HepG2 (cell line): Measurements from ENCODE around the gene CELSR2. TPM values are rescaled to one million over a fixed set of nuclear protein-coding genes. Genes with fewer than 3 reads are reported as not detected.

Experiments
- ATF5 ChIP-seq: sonication (generic); formaldehyde crosslinking; IDR thresholded peaks from 2 replicates; pipeline ENCODE4 v1.4.0; 2020; ENCODE audit warnings: mild to moderate bottlenecking, low read depth, missing genetic modification reagents
- BORCS8-MEF2B ChIP-seq: sonication (generic); formaldehyde crosslinking; IDR thresholded peaks from 2 replicates; pipeline ENCODE4 v1.8.0; 2022; ENCODE audit warnings: mild to moderate bottlenecking, missing genetic modification reagents
- DPF2 ChIP-seq: sonication (generic); formaldehyde crosslinking; IDR thresholded peaks from 2 replicates; pipeline ENCODE4 v1.4.0; 2020; ENCODE audit warnings: mild to moderate bottlenecking, low read depth, missing genetic modification reagents, borderline replicate concordance
- FOXJ3 ChIP-seq: sonication (generic); formaldehyde crosslinking; IDR thresholded peaks from 2 replicates; pipeline ENCODE4 v1.4.0; 2020; ENCODE audit warnings: missing genetic modification reagents, mild to moderate bottlenecking, borderline replicate concordance
- JUN ChIP-seq: sonication (generic); formaldehyde crosslinking; IDR thresholded peaks from 2 replicates; pipeline ENCODE4 v1.4.0; 2020; ENCODE audit warnings: mild to moderate bottlenecking, missing genetic modification reagents
- KAT7 ChIP-seq: IDR thresholded peaks from 2 replicates; pipeline ENCODE4 v1.6.1; 2018; ENCODE audit warnings: borderline replicate concordance, missing compliant biosample characterization
- KLF13 ChIP-seq: sonication (generic); formaldehyde crosslinking; IDR thresholded peaks from 2 replicates; pipeline ENCODE4 v1.4.0; 2020; ENCODE audit warnings: mild to moderate bottlenecking, missing genetic modification reagents
- MEIS2 ChIP-seq: sonication (generic); formaldehyde crosslinking; IDR thresholded peaks from 2 replicates; pipeline ENCODE4 v1.9.0; 2021; ENCODE audit warnings: mild to moderate bottlenecking, missing genetic modification reagents
- REXO4 ChIP-seq: sonication (generic); formaldehyde crosslinking; IDR thresholded peaks from 2 replicates; pipeline ENCODE4 v1.8.0; 2022; ENCODE audit warnings: missing genetic modification reagents, mild to moderate bottlenecking, borderline replicate concordance
- RNF2 ChIP-seq: fragments of 450-650 bp; conservative IDR thresholded peaks from 2 replicates; pipeline ENCODE4 v1.6.1; 2016; ENCODE audit warnings: low read depth
- SP2 ChIP-seq: sonication (generic); formaldehyde crosslinking; IDR thresholded peaks from 2 replicates; pipeline ENCODE4 v1.5.1; 2020; ENCODE audit warnings: mild to moderate bottlenecking, missing genetic modification reagents
- SP4 ChIP-seq: sonication (generic); formaldehyde crosslinking; IDR thresholded peaks from 2 replicates; pipeline ENCODE4 v1.8.1; 2023; ENCODE audit warnings: mild to moderate bottlenecking, missing genetic modification reagents
- TBX2 ChIP-seq: sonication (generic); formaldehyde crosslinking; IDR thresholded peaks from 2 replicates; pipeline ENCODE4 v1.5.0; 2020; ENCODE audit warnings: missing genetic modification reagents, mild to moderate bottlenecking, borderline replicate concordance
- TBX3 ChIP-seq: fragments of 450-650 bp; IDR thresholded peaks from 2 replicates; pipeline ENCODE4 v1.6.1; 2017; ENCODE audit warnings: antibody characterized with exemption, mild to moderate bottlenecking, inconsistent platforms, borderline replicate concordance
- THAP11 ChIP-seq: IDR thresholded peaks from 2 replicates; pipeline ENCODE4 v1.6.1; 2016; ENCODE audit warnings: missing biosample characterization, missing genetic modification reagents
- ZBTB49 ChIP-seq: sonication (generic); formaldehyde crosslinking; IDR thresholded peaks from 2 replicates; pipeline ENCODE4 v1.4.0; 2020; ENCODE audit warnings: missing genetic modification reagents, borderline replicate concordance
- ZC3H4 ChIP-seq: sonication (generic); formaldehyde crosslinking; IDR thresholded peaks from 2 replicates; pipeline ENCODE4 v1.4.0; 2020; ENCODE audit warnings: missing genetic modification reagents, borderline replicate concordance
- ZNF17 ChIP-seq: sonication (generic); formaldehyde crosslinking; IDR thresholded peaks from 2 replicates; pipeline ENCODE4 v1.5.0; 2020; ENCODE audit warnings: mild to moderate bottlenecking, missing genetic modification reagents
- ZNF180 ChIP-seq: sonication (generic); formaldehyde crosslinking; IDR thresholded peaks from 2 replicates; pipeline ENCODE4 v1.4.0; 2020; ENCODE audit warnings: low read depth, missing genetic modification reagents, borderline replicate concordance
- ZNF350 ChIP-seq: sonication (generic); formaldehyde crosslinking; IDR thresholded peaks from 2 replicates; pipeline ENCODE4 v1.4.0; 2020; ENCODE audit warnings: mild to moderate bottlenecking, low read depth, missing genetic modification reagents, borderline replicate concordance
- ZNF530 ChIP-seq: sonication (generic); formaldehyde crosslinking; IDR thresholded peaks from 2 replicates; pipeline ENCODE4 v1.5.0; 2020; ENCODE audit warnings: low read depth, mild to moderate bottlenecking, missing genetic modification reagents
- ZNF557 ChIP-seq: sonication (generic); formaldehyde crosslinking; IDR thresholded peaks from 2 replicates; pipeline ENCODE4 v1.4.0; 2020; ENCODE audit warnings: missing genetic modification reagents
- ZNF589 ChIP-seq: sonication (generic); formaldehyde crosslinking; conservative IDR thresholded peaks from 2 replicates; pipeline ENCODE4 v1.8.0; 2022; ENCODE audit warnings: mild to moderate bottlenecking, moderate library complexity, missing genetic modification reagents
- ZNF639 ChIP-seq: conservative IDR thresholded peaks from 2 replicates; pipeline ENCODE4 v1.6.1; 2018; ENCODE audit warnings: missing genetic modification reagents
- ZNF652 ChIP-seq: IDR thresholded peaks from 2 replicates; pipeline ENCODE4 v1.6.1; 2016; ENCODE audit warnings: low read depth, borderline replicate concordance
- ZNF816 ChIP-seq: sonication (generic); formaldehyde crosslinking; IDR thresholded peaks from 2 replicates; pipeline ENCODE4 v1.8.0; 2022; ENCODE audit warnings: missing genetic modification reagents, mild to moderate bottlenecking, borderline replicate concordance
- ZSCAN31 ChIP-seq: sonication (generic); formaldehyde crosslinking; IDR thresholded peaks from 2 replicates; pipeline ENCODE4 v1.5.0; 2020; ENCODE audit warnings: low read depth, mild to moderate bottlenecking, missing genetic modification reagents
- polyA plus RNA-seq, 8 experiments: library from polyadenylated mRNA; depleted of rRNA in 3 of 8; stranded (reverse) in 7 of 8; unstranded in 1 of 8; fragments of >200 nt; fragmentation: Illumina TruSeq in 4 of 8; extraction: Trizol in 4 of 8; gene quantifications; 2 replicates each; pipeline versions ENCODE4 v1.2.1 to v1.2.3, GENCODE V29; 2011 to 2016; ENCODE audit warnings: low read depth in 4 of 8, missing spikeins in 1 of 8, mixed read lengths in 1 of 8; ENCODE audit not compliant: insufficient read depth in 1 of 8
- total RNA-seq, 5 experiments: library from RNA; depleted of rRNA; stranded (reverse); fragments of >200 nt; fragmentation: Illumina TruSeq; extraction: Trizol; gene quantifications; 2 replicates each; pipeline ENCODE4 v1.2.3, GENCODE V29; 2016; ENCODE audit warnings: low read depth in 1 of 5

The CELSR2 gene
- total and polyA plus RNA-seq, 2 of the 13 experiments (the other 11 are each of a cell fraction or from before 2014, with no cell fraction given): 4.0 to 6.6 TPM

- no peak for TF ChIP-seq ZBTB49
- TF ChIP-seq ZNF557: no peak
- no peak for TF ChIP-seq MEIS2 (CRISPR knock-in tag)
- peak; percentile 42; the same call in 1 of the 2 replicates for TF ChIP-seq ZC3H4 (CRISPR knock-in tag)
- 0 out of 2 replicates have a peak, but pooled peaks have one; percentile 10 for TF ChIP-seq THAP11 (CRISPR knock-in tag)
- TF ChIP-seq ZNF530 (CRISPR knock-in tag): no peak
- TF ChIP-seq ZNF639: no peak
- no peak for TF ChIP-seq RNF2
- TF ChIP-seq KLF13: no peak
- TF ChIP-seq FOXJ3 (CRISPR knock-in tag): no peak; the same call in 1 of the 2 replicates
- TF ChIP-seq KAT7 (CRISPR knock-in tag): 0 out of 2 replicates have a peak, but pooled peaks have one; percentile 5
- TF ChIP-seq SP4 (CRISPR knock-in tag): no peak
- no peak for TF ChIP-seq ATF5 (CRISPR knock-in tag)
- no peak; the same call in 1 of the 2 replicates for TF ChIP-seq JUN (CRISPR knock-in tag)
- no peak for TF ChIP-seq ZNF17 (CRISPR knock-in tag)
- TF ChIP-seq ZSCAN31 (CRISPR knock-in tag): no peak
- TF ChIP-seq REXO4 (CRISPR knock-in tag): no peak
- no peak for TF ChIP-seq TBX2
- TF ChIP-seq ZNF652 (CRISPR knock-in tag): no peak
- no peak for TF ChIP-seq TBX3
- no peak; the same call in 1 of the 2 replicates for TF ChIP-seq ZNF589 (CRISPR knock-in tag)
- TF ChIP-seq ZNF816 (CRISPR knock-in tag): no peak
- no peak for TF ChIP-seq ZNF180 (CRISPR knock-in tag)
- TF ChIP-seq BORCS8-MEF2B (CRISPR knock-in tag): peak; percentile 40; the same call in 1 of the 2 replicates
- TF ChIP-seq ZNF350 (CRISPR knock-in tag): peak; percentile 43; the same call in 1 of the 2 replicates
- TF ChIP-seq SP2 (CRISPR knock-in tag): no peak
- peak; percentile 72; the same call in 1 of the 2 replicates for TF ChIP-seq DPF2
These were observed 50.4 kb downstream of the CELSR2 start (continued) for GRCh38 chr1:109299558-109300343.
